Hematopoietic multipotent progenitor cell treated with erythropoietin and hydrocortisone succinate and interleukin-3 and kit ligand, for 17 days (in vitro differentiated cells): Measurements from ENCODE around the gene UGT2A3.
"Not testable (repeated sequence)": the region's sequence is repeated elsewhere in the genome, so short reads cannot be mapped to it uniquely, and the experiment has no call there.

Experiments used
- DNase-seq: peaks from one replicate; pipeline ENCODE4 v3.0.0-alpha.2; 2015; ENCODE audit warnings: low spot score

UGT2A3 gene

DNA sequence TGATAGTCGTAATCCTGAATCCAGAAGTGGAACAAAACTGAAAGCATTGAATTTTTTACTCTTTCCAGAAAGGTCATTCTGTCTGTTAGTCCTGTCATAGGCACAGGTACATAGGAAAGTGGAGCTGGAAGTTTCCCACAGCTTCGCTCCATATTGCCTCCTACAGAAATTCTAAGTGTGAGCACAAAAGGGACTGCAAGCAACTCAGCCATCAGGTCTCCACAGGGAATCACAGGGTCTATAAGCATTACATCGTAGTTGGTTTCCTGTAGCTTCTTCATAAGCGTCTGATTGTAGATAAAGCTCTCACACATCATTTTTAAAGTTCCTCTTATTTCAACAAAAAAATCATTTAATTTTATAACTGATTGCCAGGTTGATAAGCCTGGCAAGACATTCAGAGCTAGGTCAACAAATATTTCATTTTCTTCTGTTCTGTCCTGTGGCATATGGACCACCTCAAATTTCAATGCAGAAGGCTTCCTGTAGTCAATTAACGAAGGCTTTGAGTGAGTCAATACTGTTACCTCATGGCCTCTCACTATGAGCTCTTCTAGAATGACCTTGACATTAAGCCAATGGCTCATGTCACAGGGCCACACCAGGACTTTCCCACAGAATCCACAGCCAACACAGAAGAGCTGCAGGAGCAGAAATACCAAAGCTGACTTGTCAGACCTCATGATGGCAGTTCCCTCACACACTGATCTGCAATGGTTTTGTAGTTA lies at the start of gene UGT2A3:
UGT2A3 (minus strand) TSS at position 727 of the 728 bp plus-strand sequence; CDS start at position 683, 44 bp downstream.
- no peak for DNase-seq

DNA sequence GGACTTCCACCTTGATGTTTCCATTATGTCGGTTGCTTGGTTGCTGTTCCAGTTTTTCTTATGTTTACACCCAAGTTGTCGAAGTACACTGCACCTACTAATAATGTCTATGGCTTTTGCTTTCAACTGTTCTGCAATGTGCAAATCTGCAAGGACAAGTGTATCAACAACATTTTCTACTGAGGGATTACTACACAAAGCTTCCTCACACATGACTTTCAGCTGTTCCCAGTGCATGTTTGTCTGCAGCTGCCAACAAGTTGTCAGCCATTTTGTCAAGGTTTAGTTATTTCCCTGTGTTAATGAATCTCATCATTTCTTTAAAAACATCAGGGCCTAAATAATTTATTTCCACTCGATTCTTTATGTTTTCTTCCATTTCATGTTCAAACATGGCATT lies 45.4 kb upstream of the UGT2A3 start:
- no peak for DNase-seq

DNA sequence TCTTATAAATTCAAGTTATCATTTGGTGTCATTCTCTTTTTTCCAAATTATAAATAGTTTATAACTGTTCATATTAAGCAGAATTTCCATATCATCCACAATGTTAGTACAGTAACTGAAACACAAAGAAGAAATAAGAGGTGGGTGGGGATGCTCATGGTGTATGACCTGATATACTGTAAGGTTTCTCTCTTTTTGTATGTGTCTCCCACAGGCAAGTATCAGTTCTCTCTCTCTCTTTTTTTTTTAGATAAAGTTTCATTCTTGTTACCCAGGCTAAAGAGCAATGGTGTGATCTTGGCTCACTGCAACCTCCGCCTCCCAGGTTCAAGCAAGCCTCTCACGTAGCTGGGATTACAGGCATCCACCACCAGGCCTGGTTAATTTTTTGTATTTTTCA lies 43.7 kb upstream of the UGT2A3 start:
- DNase-seq: no peak

DNA sequence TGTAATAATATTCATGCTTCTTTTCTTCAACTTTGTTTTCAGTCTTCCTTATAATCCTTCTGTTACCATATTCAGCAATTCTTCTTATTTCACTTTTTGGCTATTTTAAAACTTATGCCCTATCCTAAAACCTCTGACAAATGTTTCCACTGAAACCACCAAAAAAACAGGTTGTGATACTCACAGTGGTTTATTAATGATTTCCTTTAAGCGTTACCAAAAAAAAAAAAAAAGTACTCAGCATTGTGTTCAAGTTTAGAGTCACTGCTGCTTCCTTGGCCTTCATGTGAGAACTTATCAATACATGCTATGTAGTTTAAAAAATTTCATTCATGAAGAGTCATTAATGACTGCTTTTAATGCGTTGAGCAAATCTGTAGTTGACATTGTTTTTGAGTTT lies 35.4 kb upstream of the UGT2A3 start:
- no peak for DNase-seq

DNA sequence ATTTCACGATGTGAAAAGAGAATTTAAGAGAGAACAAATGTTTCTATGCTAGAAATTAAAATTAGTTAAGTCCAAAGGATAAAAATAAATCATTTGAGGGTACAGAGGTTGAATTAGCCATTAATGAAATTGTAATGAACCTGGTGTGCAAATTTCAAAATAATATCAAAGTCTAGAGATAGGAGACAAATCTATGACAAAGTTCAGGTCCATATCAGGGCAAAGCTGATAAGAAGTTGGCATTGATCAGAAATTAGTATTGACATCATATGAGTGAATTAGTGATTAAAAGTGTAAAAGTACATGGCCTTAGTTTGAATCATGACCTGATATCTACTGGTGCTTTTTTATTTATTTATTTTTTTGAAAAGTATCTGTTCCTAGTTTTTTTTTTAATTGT lies 33.8 kb upstream of the UGT2A3 start:
- no peak for DNase-seq

DNA sequence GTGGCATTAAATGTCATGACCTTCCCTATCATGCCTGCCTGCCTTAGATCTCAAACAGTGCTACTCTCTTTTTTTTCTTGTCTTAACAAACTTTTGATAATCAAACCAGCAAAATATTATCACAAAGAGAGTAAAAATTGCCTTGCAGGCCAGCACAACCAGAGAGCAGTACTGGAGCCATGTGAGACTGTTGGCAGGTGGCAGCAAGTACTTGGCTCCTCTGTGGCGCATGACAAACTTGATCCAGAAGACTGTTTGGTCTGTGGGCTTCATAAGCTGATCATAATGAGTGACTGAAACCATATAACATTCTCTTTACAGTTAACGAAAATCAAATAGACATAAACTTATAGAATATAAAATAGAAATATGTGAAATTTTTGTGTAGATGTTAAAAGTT lies 33.3 kb upstream of the UGT2A3 start:
- no peak for DNase-seq

DNA sequence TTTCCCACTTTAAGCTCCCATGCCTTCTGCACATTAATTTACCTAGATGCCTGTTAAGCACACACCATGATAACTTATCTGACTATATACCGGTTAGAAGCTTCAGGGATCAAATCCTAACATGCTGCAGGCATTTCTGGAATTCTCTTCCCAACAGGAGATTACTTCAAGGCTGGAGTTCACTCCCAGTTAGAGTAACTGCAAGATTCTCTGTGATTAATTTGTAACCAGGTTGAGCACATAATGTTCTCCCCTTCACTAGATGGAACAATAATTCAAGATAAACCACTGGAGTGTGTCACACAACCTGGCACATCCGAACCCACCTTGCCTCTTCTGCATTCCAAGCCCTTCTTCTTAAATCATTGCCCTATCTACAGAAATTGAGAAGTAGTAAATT lies 11.8 kb upstream of the UGT2A3 start:
- no peak for DNase-seq

DNA sequence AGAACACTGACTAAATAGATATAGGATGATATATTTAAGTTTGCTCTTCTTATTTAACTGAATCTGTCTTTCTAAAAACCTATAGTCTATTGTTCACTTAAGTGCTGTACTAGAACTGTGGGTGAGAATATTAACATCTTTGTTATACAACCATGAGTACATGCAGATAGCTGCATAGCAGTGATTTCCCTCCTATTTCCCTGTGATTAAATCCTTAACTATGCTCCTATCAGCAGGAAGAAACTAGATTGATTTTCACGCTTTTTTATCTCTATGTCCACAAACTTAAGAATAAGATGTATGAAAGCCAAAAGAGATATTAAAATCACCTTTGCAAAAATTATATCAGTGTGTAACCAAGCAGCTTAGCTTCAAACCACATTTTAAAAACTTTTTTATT lies 11.3 kb upstream of the UGT2A3 start:
- DNase-seq: no peak

DNA sequence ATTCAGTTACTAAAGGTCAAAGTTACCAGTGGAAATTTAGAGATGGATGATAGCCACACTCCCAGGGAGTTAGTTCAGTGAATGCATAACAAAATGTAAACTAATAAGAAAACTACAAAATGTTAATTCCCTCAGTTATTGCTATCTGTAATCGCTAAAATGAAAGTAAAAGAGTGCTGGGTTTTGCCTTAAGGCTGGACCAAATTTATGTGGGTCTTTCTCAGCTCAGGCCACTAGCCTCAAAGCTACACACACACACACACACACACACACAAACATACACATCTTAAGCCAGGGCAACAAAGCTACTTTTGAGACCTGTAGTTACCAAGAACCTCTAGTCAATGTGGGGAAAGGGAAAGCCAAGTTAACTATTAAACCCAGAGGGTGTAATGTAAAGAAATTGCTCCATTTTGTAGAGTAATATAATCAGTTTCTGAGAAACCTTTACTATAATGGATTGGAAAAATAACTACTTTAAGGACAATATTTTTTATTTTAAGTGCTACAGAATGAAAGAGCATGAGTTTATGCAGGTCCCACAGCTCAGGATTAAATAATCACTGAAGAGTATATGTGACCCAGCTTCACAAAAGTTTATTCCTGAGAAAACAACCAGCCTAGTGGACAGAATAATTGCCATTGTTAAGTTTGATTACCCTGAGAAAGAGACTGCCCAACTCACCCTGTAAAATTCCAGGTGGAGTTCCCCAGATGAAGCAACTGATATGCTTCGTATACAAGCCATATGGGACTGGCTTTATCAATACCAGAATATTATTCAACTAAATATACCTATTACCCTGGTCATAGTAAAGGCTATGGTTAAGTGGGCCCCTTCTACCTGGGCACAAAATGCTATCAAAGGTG lies 8.9 kb upstream of the UGT2A3 start:
- no peak for DNase-seq

DNA sequence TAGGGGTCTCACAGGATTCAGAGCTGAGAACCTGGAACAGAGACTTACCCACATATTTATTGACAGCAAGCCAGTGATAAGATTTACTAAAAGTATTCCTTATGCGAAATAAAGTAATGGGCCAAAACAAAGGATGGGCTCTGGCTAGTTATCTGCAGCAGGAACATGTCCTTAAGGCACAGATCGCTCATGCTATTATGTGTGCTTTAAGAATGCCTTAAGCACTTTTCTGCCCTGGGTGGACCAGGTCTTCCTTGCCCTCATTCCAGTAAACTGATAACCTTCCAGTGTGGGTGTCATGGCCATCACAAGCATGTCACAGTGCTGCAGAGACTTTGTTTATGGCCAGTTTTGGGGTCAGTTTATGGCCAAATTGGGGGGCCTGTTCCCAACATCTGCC lies 7.5 kb upstream of the UGT2A3 start:
- DNase-seq: not testable (repeated sequence)

DNA sequence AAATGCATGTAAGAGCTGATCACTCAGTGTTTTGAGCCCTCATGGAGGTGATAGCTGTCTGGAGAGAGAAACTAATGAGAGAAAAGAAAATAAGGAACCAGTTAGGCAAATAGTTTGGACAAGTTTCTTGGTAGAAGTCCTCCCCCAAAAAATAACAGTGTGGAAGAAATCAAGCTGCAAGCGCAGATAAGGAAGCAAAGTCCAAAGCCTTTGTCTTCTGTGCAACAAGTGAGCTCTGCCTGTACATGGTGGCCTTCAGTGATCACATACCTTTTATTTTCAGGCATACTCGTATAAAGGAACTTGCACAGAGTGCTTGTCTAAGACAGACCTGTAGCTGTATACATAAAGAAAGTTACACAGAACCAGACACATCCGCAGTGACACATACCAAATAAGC lies 2.5 kb upstream of the UGT2A3 start:
- no peak for DNase-seq

DNA sequence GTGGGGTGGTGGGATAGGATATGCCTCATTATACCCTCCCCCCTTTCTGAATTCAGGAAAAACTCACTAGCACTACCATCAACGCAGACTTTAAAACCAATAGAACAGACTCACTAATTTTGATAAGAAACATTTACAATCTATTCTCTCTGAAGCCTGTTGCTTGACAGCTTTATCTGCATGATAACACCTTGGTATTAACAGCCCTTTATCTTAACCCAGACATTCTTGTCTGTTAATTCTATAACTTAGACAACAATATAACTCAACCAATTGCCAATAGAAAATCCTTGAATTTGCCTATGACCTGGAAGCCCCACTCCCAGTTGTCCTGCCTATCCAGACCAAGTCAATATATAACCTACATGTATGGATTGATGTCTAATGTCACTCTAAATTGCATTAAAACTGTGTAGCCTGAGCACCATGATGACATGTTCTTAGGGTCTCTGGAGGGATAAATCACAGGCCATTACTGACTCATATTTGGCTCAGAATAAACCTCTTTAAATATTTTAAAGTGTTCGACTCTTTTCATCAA lies 1.5 kb upstream of the UGT2A3 start:
- no peak for DNase-seq

DNA sequence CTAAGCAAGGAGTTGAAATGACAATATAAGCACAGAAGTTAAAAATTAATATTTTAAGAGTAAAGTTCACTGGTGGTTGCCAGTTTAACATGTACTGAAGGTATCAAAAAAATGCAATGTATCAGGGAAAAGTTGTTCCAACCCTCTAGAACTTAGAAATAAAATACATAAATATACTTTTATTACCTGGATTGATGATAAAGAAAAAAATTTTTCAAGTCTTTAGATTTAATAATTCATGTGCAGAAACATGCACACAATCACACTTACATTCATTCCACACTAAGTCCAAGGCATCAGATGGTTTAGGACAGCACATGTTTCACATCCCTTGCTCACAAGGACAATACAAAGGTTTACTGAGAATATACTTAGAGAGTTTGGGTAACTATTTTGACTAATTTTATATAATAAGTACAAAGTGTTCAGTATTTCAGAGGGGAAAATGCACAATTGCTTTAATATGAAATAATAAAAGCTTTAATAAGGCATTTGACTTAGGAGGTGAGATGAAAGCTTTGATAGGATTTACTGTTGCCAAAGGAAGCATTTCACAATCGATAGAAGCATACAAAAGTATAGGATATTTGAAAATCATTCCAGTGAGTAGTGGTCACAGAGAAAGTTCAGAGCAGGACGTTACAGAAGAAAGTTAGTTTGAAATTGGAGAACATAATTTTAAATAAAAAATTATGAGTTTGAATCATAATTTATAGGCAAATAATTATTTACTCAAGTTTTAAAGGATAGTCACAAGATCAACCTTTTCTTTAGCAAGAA lies 392 bp upstream of the UGT2A3 start:
- DNase-seq: no peak

DNA sequence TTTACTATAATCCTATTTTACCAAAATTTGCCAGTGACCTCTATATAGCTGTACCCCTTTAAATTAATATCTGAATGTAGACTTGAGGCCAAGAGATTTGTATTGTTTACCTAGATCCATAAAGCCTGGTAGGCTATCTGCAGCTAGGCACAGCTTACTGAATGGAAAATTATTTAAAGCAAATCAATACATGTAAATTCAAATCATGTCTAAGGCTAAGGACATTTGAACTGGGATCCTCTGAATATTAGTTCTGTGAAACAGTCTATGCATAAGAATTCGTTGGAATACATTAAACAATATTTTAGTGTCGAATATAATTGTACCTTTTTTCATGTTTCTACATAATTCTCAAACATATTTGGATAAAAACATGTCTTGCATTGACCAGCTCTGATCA lies 1.6 kb downstream of the UGT2A3 start:
- DNase-seq: no peak

DNA sequence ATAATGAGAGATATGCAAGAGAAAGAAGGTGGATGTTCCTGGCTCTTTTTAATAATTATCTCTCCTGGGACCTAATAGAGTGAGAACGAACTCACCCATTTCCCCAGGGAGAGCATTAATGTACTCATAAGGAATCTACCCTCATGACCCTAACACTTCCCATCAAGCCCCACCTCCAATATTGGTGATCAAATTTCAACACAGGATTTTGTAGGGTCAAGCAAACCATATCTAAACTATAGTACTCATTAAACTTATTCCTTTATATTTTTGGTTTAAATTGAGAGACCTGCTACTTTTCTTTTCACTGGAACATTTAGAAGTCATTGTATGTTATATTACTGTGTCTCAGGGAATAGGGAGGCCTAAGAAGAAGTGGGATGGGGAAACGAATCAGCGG lies 2.6 kb downstream of the UGT2A3 start:
- no peak for DNase-seq

DNA sequence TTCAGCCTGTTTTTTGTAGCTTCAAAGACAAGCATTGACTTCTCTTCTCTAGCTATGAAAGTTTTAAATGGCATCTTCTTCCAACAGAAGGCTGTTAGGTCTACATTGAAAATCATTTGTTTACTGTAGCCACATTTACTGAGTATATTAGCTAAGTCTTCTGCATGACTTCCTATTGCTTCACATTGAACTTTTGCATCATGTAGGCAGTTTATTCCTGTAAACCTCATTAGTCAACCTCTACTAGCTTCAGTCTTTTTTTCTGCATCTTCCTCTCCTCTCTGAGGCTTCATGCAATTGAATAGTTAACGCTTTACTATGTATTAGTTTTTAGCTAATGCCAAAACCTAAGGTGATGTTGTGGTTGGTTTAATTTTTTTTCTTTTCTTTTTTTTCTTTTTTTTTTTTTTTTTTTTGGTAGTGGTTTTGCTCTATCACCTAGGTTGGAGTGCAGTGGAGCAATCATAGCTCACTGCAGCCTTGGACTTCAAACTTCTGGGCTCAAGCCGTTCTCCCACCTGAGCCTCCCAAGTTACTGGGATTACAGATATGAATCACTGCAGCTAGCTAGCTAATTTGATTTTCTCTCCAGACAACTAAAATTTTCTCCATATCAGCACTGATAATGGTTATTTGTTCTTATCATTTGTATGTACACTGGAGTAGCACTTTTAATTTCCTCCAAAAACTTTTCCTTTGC lies 3.4 kb downstream of the UGT2A3 start:
- no peak for DNase-seq

DNA sequence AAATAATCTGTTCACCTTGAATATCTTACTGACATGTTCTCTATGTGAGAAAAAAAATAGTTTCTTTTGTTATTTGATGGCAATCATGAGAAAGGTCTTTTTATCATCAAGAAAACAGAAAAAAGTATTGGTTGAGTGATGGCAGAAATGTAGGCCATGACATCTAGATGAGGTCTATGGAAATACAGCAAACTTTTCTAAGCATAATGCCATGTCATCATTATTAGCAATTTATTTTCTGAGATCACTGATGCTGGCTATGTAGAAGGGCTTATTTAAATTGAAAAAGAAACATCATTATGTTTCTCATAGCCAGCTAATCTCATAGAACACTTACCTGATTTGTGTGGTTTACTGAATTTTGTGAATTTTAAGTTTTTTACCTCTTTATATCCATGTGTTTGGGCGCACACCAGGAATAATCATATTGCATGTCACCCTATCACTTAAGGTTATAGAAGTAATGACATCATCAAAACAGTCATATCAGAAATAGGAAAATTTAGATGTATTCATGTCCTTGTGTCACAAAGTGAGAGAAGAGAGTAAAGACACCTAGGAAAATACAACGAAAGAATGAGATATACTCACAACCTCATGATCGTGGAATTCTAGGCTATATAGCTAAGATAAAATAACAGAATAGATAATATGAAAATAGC lies 22.4 kb downstream of the UGT2A3 start:
- no peak for DNase-seq

DNA sequence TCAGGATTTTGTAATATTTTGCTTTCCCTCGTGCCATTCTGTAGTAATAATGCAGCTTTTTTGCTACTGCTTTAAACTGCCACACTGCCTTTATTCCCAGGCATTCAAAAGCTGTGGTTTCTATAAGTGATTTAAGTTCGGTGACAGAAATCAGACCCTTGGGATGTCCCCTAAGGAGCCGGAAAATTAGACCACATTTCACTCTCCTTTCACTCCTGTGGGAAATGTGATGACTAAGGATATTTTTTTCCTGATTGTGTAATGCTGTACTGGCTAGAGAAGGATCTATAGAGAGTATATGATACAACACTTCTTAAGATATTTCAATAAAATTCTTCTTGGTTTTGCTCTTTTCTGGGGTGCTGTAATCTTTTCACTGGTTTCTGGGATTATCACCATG lies 24.4 kb downstream of the UGT2A3 start:
- no peak for DNase-seq

DNA sequence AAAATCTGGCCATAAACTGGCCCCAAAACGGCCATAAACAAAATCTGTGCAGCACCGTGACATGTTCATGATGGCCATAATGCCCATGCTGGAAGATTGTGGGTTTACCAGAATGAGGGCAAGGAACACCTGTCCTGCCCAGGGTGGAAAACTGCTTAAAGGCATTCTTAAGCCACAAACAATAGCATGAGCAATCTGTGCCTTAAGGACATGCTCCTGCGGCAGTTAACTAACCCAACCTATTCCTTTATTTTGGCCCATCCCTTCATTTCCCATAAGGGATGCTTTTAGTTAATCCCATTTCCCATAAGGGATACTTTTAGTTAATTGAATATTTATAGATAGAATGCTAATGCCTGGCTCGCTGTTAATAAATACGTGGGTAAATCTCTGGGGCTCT lies 29.4 kb downstream of the UGT2A3 start:
- not testable (repeated sequence) for DNase-seq

DNA sequence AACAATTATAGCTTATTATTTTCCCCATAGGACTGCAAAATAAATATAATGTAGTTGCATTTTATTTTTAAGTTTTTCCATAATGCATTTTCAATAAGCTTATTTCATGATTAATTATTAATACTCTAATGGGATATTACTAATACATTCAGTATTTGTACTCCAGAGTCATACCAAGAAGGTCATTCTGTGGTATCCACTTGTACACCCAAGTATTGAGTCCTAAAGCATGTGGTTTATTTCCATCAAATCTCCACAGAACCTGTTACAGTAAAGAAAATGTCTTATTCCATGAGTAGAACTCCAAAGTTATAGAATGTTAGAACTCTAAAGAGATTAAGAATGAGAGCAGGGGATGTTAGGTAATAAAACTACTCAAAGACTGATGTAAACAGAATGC lies 30.6 kb downstream of the UGT2A3 start:
- DNase-seq: no peak

DNA sequence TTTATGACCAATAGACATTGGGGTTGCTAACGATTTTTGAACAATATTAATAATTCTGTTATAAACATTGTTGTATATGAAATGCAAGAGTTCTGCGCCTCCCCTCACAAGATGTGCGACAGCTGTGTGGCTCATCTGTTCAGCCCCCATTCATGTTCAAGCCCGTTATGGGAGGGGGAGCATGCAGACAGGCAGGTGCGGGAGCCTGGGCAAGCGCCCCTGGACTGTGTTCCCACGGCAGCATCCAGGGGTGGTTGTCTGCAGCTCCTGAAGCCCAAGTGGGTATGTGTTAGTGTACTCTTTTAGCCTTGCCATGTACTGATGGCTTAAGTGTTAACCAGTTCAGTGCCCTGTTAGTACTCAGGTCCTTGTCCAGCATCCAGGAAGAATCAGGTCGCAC lies 34.6 kb downstream of the UGT2A3 start:
- no peak for DNase-seq
